Right lobe of liver (tissue), 4 donors: Measurements from ENCODE around the gene CAV3.

Experiments used
- CTCF ChIP-seq, 4 donors: fragments of 200-600 bp in 3 of 4; fragments of 450-650 bp in 1 of 4; IDR thresholded peaks; one replicate each; pipeline versions ENCODE4 v1.5.1 to v1.8.0; 2016 to 2022; ENCODE audit warnings: antibody characterized with exemption in 4 of 4, mild to moderate bottlenecking in 2 of 4
- POLR2A ChIP-seq: fragments of 450-650 bp; IDR thresholded peaks from one replicate; pipeline ENCODE4 v1.6.1; 2017; ENCODE audit warnings: antibody characterized with exemption, mild to moderate bottlenecking
- donor health status: DM: no; HTN: no; CAD: no.
- donor health status: DM: no; HTN: no; CAD: no.
- donor health status: DM: no; HTN: yes; CAD: no.

GRCh38 chr3:8755564-8756237 lies 22.1 kb downstream of the CAV3 start:
- no peak for TF ChIP-seq CTCF (IDR thresholded peaks at IDR 0.05)
- TF ChIP-seq POLR2A: no peak
